H1 (cell line): Measurements from ENCODE around the gene RNU6-9. TPM values are rescaled to one million over a fixed set of nuclear protein-coding genes. Genes with fewer than 3 reads are reported as not detected.

Experiments used
- HDAC2 ChIP-seq, 2 experiments: fragments of 300-600 bp in 1 of 2; sonication (generic) in 1 of 2; IDR thresholded peaks; 2 replicates each; pipeline ENCODE4 v1.6.1; 2011 to 2012; ENCODE audit warnings: low read depth in 2 of 2, low read length in 2 of 2, mild to moderate bottlenecking in 2 of 2, moderate library complexity in 2 of 2, borderline replicate concordance in 1 of 2, inconsistent platforms in 1 of 2
- JUND ChIP-seq: IDR thresholded peaks from 2 replicates; pipeline ENCODE4 v1.6.1; 2011; ENCODE audit warnings: mild to moderate bottlenecking, improper control_type of control experiment, low read length
- RNF2 ChIP-seq: fragments of 200-900, 300-1000 bp; sonication (generic); IDR thresholded peaks from 2 replicates; pipeline ENCODE4 v1.7.1; 2016; ENCODE audit warnings: borderline replicate concordance, low read depth, mild to moderate bottlenecking, antibody characterized with exemption, low read length; ENCODE audit not compliant: poor library complexity, severe bottlenecking; ENCODE audit errors: missing control alignments
- polyA plus RNA-seq, 7 experiments: library from polyadenylated mRNA; depleted of rRNA in 3 of 7; stranded (reverse) in 5 of 7; unstranded in 2 of 7; fragments of >200 nt in 5 of 7; fragments of 200-250 nt in 2 of 7; gene quantifications; 1 replicate in 5 of 7; 2 replicates in 1 of 7; 4 replicates in 1 of 7; pipeline versions ENCODE4 v1.2.1 to v1.2.3, GENCODE V29; 2011 to 2013; ENCODE audit warnings: missing spikeins in 2 of 7, mixed read lengths in 2 of 7
- total RNA-seq: library from RNA; stranded (reverse); fragmentation: NEBNext Ultra II Directional; extraction: Animal tissue kit (Norgen Biotek cat#: 25700); gene quantifications from 2 replicates; pipeline ENCODE4 v1.2.1, GENCODE V29; 2021
- TF ChIP-seq, protein P1 (sequence below): fragments of 300-600 bp; sonication (generic); IDR thresholded peaks from 2 replicates; pipeline ENCODE4 v1.7.1; 2012; ENCODE audit warnings: low read length, moderate library complexity, mild to moderate bottlenecking, inconsistent platforms; ENCODE audit not compliant: insufficient replicate concordance

RNU6-9 gene
- total and polyA plus RNA-seq, 2 of the 8 experiments (the other 6 are each of a cell fraction or from before 2014, with no cell fraction given) = not detected

- TF ChIP-seq, protein P1, sequence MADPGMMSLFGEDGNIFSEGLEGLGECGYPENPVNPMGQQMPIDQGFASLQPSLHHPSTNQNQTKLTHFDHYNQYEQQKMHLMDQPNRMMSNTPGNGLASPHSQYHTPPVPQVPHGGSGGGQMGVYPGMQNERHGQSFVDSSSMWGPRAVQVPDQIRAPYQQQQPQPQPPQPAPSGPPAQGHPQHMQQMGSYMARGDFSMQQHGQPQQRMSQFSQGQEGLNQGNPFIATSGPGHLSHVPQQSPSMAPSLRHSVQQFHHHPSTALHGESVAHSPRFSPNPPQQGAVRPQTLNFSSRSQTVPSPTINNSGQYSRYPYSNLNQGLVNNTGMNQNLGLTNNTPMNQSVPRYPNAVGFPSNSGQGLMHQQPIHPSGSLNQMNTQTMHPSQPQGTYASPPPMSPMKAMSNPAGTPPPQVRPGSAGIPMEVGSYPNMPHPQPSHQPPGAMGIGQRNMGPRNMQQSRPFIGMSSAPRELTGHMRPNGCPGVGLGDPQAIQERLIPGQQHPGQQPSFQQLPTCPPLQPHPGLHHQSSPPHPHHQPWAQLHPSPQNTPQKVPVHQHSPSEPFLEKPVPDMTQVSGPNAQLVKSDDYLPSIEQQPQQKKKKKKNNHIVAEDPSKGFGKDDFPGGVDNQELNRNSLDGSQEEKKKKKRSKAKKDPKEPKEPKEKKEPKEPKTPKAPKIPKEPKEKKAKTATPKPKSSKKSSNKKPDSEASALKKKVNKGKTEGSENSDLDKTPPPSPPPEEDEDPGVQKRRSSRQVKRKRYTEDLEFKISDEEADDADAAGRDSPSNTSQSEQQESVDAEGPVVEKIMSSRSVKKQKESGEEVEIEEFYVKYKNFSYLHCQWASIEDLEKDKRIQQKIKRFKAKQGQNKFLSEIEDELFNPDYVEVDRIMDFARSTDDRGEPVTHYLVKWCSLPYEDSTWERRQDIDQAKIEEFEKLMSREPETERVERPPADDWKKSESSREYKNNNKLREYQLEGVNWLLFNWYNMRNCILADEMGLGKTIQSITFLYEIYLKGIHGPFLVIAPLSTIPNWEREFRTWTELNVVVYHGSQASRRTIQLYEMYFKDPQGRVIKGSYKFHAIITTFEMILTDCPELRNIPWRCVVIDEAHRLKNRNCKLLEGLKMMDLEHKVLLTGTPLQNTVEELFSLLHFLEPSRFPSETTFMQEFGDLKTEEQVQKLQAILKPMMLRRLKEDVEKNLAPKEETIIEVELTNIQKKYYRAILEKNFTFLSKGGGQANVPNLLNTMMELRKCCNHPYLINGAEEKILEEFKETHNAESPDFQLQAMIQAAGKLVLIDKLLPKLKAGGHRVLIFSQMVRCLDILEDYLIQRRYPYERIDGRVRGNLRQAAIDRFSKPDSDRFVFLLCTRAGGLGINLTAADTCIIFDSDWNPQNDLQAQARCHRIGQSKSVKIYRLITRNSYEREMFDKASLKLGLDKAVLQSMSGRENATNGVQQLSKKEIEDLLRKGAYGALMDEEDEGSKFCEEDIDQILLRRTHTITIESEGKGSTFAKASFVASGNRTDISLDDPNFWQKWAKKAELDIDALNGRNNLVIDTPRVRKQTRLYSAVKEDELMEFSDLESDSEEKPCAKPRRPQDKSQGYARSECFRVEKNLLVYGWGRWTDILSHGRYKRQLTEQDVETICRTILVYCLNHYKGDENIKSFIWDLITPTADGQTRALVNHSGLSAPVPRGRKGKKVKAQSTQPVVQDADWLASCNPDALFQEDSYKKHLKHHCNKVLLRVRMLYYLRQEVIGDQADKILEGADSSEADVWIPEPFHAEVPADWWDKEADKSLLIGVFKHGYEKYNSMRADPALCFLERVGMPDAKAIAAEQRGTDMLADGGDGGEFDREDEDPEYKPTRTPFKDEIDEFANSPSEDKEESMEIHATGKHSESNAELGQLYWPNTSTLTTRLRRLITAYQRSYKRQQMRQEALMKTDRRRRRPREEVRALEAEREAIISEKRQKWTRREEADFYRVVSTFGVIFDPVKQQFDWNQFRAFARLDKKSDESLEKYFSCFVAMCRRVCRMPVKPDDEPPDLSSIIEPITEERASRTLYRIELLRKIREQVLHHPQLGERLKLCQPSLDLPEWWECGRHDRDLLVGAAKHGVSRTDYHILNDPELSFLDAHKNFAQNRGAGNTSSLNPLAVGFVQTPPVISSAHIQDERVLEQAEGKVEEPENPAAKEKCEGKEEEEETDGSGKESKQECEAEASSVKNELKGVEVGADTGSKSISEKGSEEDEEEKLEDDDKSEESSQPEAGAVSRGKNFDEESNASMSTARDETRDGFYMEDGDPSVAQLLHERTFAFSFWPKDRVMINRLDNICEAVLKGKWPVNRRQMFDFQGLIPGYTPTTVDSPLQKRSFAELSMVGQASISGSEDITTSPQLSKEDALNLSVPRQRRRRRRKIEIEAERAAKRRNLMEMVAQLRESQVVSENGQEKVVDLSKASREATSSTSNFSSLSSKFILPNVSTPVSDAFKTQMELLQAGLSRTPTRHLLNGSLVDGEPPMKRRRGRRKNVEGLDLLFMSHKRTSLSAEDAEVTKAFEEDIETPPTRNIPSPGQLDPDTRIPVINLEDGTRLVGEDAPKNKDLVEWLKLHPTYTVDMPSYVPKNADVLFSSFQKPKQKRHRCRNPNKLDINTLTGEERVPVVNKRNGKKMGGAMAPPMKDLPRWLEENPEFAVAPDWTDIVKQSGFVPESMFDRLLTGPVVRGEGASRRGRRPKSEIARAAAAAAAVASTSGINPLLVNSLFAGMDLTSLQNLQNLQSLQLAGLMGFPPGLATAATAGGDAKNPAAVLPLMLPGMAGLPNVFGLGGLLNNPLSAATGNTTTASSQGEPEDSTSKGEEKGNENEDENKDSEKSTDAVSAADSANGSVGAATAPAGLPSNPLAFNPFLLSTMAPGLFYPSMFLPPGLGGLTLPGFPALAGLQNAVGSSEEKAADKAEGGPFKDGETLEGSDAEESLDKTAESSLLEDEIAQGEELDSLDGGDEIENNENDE = no peak
- TF ChIP-seq RNF2 = no peak
- no peak for TF ChIP-seq HDAC2 (IDR thresholded peaks at IDR 0.05; ENCODE audit: borderline replicate concordance in 1 of 2, low read depth in 2 of 2, low read length in 2 of 2)
- no peak for TF ChIP-seq JUND
Measured at GRCh38 chr19:937259-937694, 44.0 kb downstream of the RNU6-9 start (continued).
